K562 (cell line): ENCODE data around the gene KIAA0513. TPM values are rescaled to one million over a fixed set of nuclear protein-coding genes. Genes with fewer than 3 reads are reported as not detected.

Experiments used
- ATAC-seq: fragments of 200-7000 bp; cut with Tn5 transposase; 3 replicates; pipeline ENCODE4 v1.9.1; 2020; ENCODE audit warnings: moderate library complexity
- BruUV-seq: library from RNA; stranded (reverse); fragments of 400-500 nt; replicated peaks from 2 replicates; lab custom pipeline; 2021; lab: Mats Ljungman, UMichigan
- CTCF ChIA-PET: fragments of 300-600 bp; formaldehyde crosslinking; extraction: SDS; loops from one replicate; lab custom pipeline; 2021; ENCODE audit warnings: low intra/inter-chr PET ratio; lab: Yijun Ruan, JAX
- POLR2A ChIA-PET: fragments of 300-600, 350-650 bp; sonication (Branson Sonifier 250); formaldehyde crosslinking; extraction: SDS; loops from one replicate; lab custom pipeline; 2021; ENCODE audit warnings: antibody characterized with exemption, inconsistent platforms; lab: Yijun Ruan, JAX
- DNase-seq, 4 experiments: peaks; one replicate each; pipeline versions ENCODE4 v3.0.0 to v3.0.0-alpha.2; 2011 to 2018; ENCODE audit warnings: low spot score in 3 of 4, mixed read lengths in 3 of 4; ENCODE audit errors: extremely low read depth in 1 of 4
- FAIRE-seq: peaks from 2 replicates; lab custom pipeline; 2011; peaks lifted over from hg19 to GRCh38; lab: Jason Lieb, UNC
- H2AFZ ChIP-seq: 2 replicates; pipeline ENCODE4 v1.6.0; 2011; ENCODE audit warnings: low read depth, low read length, control low read depth, inconsistent platforms
- H3K27ac ChIP-seq: fragments of 200-600 bp; 3 replicates; pipeline ENCODE4 v1.8.0; 2011; ENCODE audit warnings: low read depth, mild to moderate bottlenecking, control low read depth, inconsistent platforms, low read length, moderate library complexity, mixed read lengths; ENCODE audit errors: extremely low read depth
- H3K27me3 ChIP-seq, 2 experiments: fragments of 300-600 bp in 1 of 2; 2 replicates in 1 of 2; 3 replicates in 1 of 2; pipeline versions ENCODE4 v1.6.0 to v1.8.0; 2011; ENCODE audit warnings: inconsistent platforms in 2 of 2, low read length in 2 of 2, mild to moderate bottlenecking in 1 of 2, mixed read lengths in 1 of 2, moderate library complexity in 1 of 2; ENCODE audit not compliant: control insufficient read depth in 2 of 2, insufficient read depth in 2 of 2
- H3K36me3 ChIP-seq: fragments of 300-600 bp; 3 replicates; pipeline ENCODE4 v1.8.0; 2011; ENCODE audit warnings: mild to moderate bottlenecking, low read length, inconsistent platforms; ENCODE audit not compliant: control insufficient read depth, insufficient read depth
- H3K4me1 ChIP-seq, 2 experiments: fragments of 200-600 bp in 1 of 2; replicated peaks in 1 of 2; 2 replicates in 1 of 2; 3 replicates in 1 of 2; pipeline versions ENCODE4 v1.5.1 to v1.8.0; 2011; ENCODE audit warnings: inconsistent platforms in 2 of 2, low read length in 2 of 2, mild to moderate bottlenecking in 1 of 2, mixed read lengths in 1 of 2, moderate library complexity in 1 of 2; ENCODE audit not compliant: control insufficient read depth in 2 of 2, insufficient read depth in 2 of 2
- H3K4me2 ChIP-seq: 2 replicates; pipeline ENCODE4 v1.6.1; 2011; ENCODE audit warnings: low read length, control low read depth, inconsistent platforms, mixed read lengths; ENCODE audit not compliant: insufficient read depth
- H3K4me3 ChIP-seq: fragments of 200-600 bp; sonication (generic), shearing (Covaris generic); 2 replicates; pipeline ENCODE4 v1.5.1; 2016; ENCODE audit warnings: control low read depth, inconsistent platforms
- H3K79me2 ChIP-seq: fragments of 200-600 bp; 3 replicates; pipeline ENCODE4 v1.8.0; 2011; ENCODE audit warnings: low read length, inconsistent platforms; ENCODE audit not compliant: control insufficient read depth, insufficient read depth
- H3K9ac ChIP-seq, 2 experiments: 2 replicates each; pipeline versions ENCODE4 v1.6.0 to v1.6.1; 2011; ENCODE audit warnings: low read depth in 2 of 2, low read length in 2 of 2, control low read depth in 1 of 2, inconsistent platforms in 1 of 2, mild to moderate bottlenecking in 1 of 2, mixed read lengths in 1 of 2; ENCODE audit not compliant: insufficient read depth in 1 of 2
- H3K9me1 ChIP-seq: one replicate; pipeline ENCODE4 v1.6.0; 2011; ENCODE audit warnings: inconsistent platforms, mild to moderate bottlenecking, low read length, moderate library complexity; ENCODE audit not compliant: control insufficient read depth, insufficient read depth
- H3K9me3 ChIP-seq: replicated peaks from 2 replicates; pipeline ENCODE4 v1.5.1; 2011; ENCODE audit warnings: low read depth, low read length, inconsistent platforms; ENCODE audit not compliant: control insufficient read depth, insufficient read depth
- H4K20me1 ChIP-seq: replicated peaks from 2 replicates; pipeline ENCODE4 v1.6.1; 2011; ENCODE audit warnings: low read length, inconsistent platforms, mixed read lengths; ENCODE audit not compliant: control insufficient read depth, insufficient read depth
- AFF1 ChIP-seq, 2 experiments: fragments of 450-650 bp; IDR thresholded peaks; 2 replicates each; pipeline ENCODE4 v1.6.1; 2018; ENCODE audit warnings: mild to moderate bottlenecking in 2 of 2, low read depth in 1 of 2; ENCODE audit not compliant: partially characterized antibody in 2 of 2
- ATF6 ChIP-seq: sonication (generic); formaldehyde crosslinking; IDR thresholded peaks from 2 replicates; pipeline ENCODE4 v1.4.0; 2020; ENCODE audit warnings: mild to moderate bottlenecking, missing genetic modification reagents
- CAMTA2 ChIP-seq: fragments of 250-450 bp; sonication (Bioruptor Pico); conservative IDR thresholded peaks from 2 replicates; pipeline ENCODE4 v1.5.1; 2022
- FOXK2 ChIP-seq, 2 experiments: fragments of 450-650 bp; IDR thresholded peaks in 1 of 2; conservative IDR thresholded peaks in 1 of 2; 2 replicates each; pipeline ENCODE4 v1.6.1; 2016; ENCODE audit warnings: low read depth in 2 of 2, mild to moderate bottlenecking in 1 of 2
- HBP1 ChIP-seq: fragments of 450-650 bp; formaldehyde crosslinking; IDR thresholded peaks from 2 replicates; pipeline ENCODE4 v1.4.0; 2022; ENCODE audit warnings: missing genetic modification characterization
- MTA3 ChIP-seq: fragments of 450-650 bp; formaldehyde crosslinking; IDR thresholded peaks from 2 replicates; pipeline ENCODE4 v1.6.1; 2017; ENCODE audit warnings: mild to moderate bottlenecking, borderline replicate concordance
- NKRF ChIP-seq: fragments of 450-650 bp; IDR thresholded peaks from 2 replicates; pipeline ENCODE4 v1.6.1; 2016; ENCODE audit warnings: borderline replicate concordance
- WGBS: fragments of 100-300 bp; shearing (Covaris generic); methylation state at CpG from one replicate; pipeline ENCODE4 v1.1.6; 2016; ENCODE audit warnings: low coverage, mixed read lengths; ENCODE audit not compliant: insufficient coverage; ENCODE audit errors: missing lambda C conversion rate; 5-methylcytosine and 5-hydroxymethylcytosine counted together
- in situ Hi-C: fragments of 300-500 bp; cut with MboI; formaldehyde crosslinking; loops from 4 replicates; pipeline ENCODE4 v1.15.0; 2018; ENCODE audit warnings: inconsistent platforms, mixed read lengths
- intact Hi-C: fragments of 100-400 bp; cut with micrococcal nuclease; formaldehyde crosslinking; loops from 2 replicates; pipeline ENCODE4 v1.14.2; 2022
- polyA plus RNA-seq, 8 experiments: library from polyadenylated mRNA; depleted of rRNA in 4 of 8; stranded (reverse) in 5 of 8; unstranded in 3 of 8; fragments of >200 nt; fragmentation: Nextera tagmentation in 2 of 8; fragmentation: Illumina TruSeq in 1 of 8; extraction: Ambion mirVana in 2 of 8; extraction: Trizol in 1 of 8; gene quantifications; 2 replicates each; pipeline versions ENCODE4 v1.2.1 to v1.2.3, GENCODE V29; 2011 to 2014; ENCODE audit warnings: inconsistent platforms in 1 of 8, missing spikeins in 1 of 8
- total RNA-seq, 7 experiments: library from RNA; depleted of rRNA in 6 of 7; stranded (reverse); fragments of >200 nt in 6 of 7; fragmentation: Illumina TruSeq in 2 of 7; extraction: Trizol in 2 of 7; gene quantifications; 2 replicates each; pipeline versions ENCODE4 v1.2.1 to v1.2.3, GENCODE V29; 2011 to 2021; ENCODE audit warnings: low replicate concordance in 1 of 7

The KIAA0513 gene
- total and polyA plus RNA-seq, 9 of the 15 experiments (the other 6 are each of a cell fraction or from before 2014, with no cell fraction given): 0.18 to 13.7 (median 10.2) TPM

GRCh38 chr16:85037721-85038120, 10.1 kb downstream of the KIAA0513 start (continued):
- TF ChIP-seq AFF1 (IDR thresholded peaks at IDR 0.05; ENCODE audit: low read depth in 1 of 2, partially characterized antibody in 2 of 2): no peak
- TF ChIP-seq NKRF: no peak
- TF ChIP-seq, all 486 proteins: peak for 0

- Histone ChIP-seq H3K4me3 (no peak overlapping the region), H3K4me2 (no peak overlapping the region), H3K27ac (no peak overlapping the region), H3K4me1 (peaks cover 15 to 29% of the 10 kb centered on the region in 2 experiments), H3K27me3 (no peaks in the 10 kb centered on the region), H2AFZ (no peak overlapping the region), H3K9me1 (peaks cover 4% of the 10 kb centered on the region), H3K9me3 (no peaks in the 10 kb centered on the region), H3K9ac (no peak overlapping the region), H3K79me2 (peaks cover 3% of the 10 kb centered on the region), H4K20me1 (no peaks in the 10 kb centered on the region), H3K36me3 (peaks cover 5% of the 10 kb centered on the region; the same call in 1 of the 3 replicates)
- no peak for FAIRE-seq
- no peak for ATAC-seq
- intact Hi-C loops: no loop called here
- ChIA-PET POLR2A (interaction anchor here (1.2 kb wide), 1 partner anchor 11 kb away, joined by 3 read pairs; no protein-coding TSS in a partner anchor), CTCF (no interaction called here)
- 71% methylated on average over 6 of the region's 6 CpGs for WGBS
- BruUV-seq: no TSS peak
- no peak for DNase-seq
- in situ Hi-C loops: no loop called here
- TF ChIP-seq CAMTA2 (CRISPR knock-in tag): no peak
- no peak for TF ChIP-seq MTA3
- TF ChIP-seq FOXK2 (conservative IDR thresholded peaks at IDR 0.05 in 1 of 2, IDR thresholded peaks at IDR 0.05 in 1 of 2; ENCODE audit: low read depth in 2 of 2): no peak
- no peak for TF ChIP-seq HBP1 (CRISPR knock-in tag)
- no peak for TF ChIP-seq ATF6 (CRISPR knock-in tag)
Measured at GRCh38 chr16:85040685-85041084, 13.1 kb downstream of the KIAA0513 start.
